ENCODE results near the gene ITPRID2. TPM values are rescaled to one million over a fixed set of nuclear protein-coding genes. Genes with fewer than 3 reads are reported as not detected.

ITPRID2 gene
- total RNA-seq, 4 donors from 2014 or later = 69.3 to 175 (median 123) TPM

DNA sequence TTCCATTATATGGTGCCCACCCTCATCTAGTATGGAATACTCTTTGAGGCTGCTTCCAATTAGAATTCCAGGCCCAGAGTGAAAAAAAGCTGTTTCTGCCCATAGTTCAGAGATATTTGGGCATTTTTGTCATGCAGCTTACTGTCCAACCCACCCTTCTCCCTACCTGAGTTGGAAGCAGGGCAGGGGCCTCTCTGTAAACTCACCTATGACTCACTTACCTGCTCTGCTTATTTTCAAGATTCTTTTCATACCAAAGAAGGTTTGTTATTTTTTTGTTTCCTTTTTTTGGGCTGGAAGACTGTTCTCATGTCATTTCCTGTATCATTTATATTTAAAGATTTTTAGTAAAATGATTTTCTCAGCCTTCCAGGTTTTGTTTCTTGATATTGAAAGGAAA, 55.7 kb downstream of the ITPRID2 start:
- Histone ChIP-seq H3K4me1 (peaks cover 0 to 5% (median 0%) of the 10 kb centered on the region in 4 donors), H3K27me3 (no peaks in the 10 kb centered on the region), H3K36me3 (no peaks in the 10 kb centered on the region), H3K4me3 (no peak overlapping the region), H3K27ac (no peak overlapping the region), H3K9me3 (no peaks in the 10 kb centered on the region)
- TF ChIP-seq POLR2A (IDR thresholded peaks at IDR 0.05) = no peak
- TF ChIP-seq, protein P1, sequence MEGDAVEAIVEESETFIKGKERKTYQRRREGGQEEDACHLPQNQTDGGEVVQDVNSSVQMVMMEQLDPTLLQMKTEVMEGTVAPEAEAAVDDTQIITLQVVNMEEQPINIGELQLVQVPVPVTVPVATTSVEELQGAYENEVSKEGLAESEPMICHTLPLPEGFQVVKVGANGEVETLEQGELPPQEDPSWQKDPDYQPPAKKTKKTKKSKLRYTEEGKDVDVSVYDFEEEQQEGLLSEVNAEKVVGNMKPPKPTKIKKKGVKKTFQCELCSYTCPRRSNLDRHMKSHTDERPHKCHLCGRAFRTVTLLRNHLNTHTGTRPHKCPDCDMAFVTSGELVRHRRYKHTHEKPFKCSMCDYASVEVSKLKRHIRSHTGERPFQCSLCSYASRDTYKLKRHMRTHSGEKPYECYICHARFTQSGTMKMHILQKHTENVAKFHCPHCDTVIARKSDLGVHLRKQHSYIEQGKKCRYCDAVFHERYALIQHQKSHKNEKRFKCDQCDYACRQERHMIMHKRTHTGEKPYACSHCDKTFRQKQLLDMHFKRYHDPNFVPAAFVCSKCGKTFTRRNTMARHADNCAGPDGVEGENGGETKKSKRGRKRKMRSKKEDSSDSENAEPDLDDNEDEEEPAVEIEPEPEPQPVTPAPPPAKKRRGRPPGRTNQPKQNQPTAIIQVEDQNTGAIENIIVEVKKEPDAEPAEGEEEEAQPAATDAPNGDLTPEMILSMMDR (IDR thresholded peaks at IDR 0.05) = no peak
- DNase-seq = no peak

DNA sequence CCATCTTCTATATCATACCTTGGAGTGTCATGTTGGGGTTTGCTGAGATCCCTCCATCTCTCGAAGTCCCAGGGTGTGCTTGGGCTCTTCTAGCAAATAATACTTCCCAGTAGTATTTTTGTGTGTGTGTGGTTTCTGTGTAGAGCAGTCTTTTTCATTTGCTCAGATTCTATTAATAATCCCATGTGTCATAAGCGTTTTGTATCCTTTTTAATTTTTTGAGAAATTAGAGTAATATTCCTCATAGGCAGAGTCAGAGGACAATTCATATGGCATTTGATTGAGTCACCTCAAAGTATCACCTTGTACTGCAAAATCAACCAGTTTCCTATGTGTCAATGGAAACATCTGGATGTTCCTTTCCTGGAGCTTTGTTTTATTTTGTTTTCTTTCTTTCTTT, 56.7 kb downstream of the ITPRID2 start:
- H3K4me1 ChIP-seq = peaks cover 0 to 5% (median 0%) of the 10 kb centered on the region in 4 donors
- DNase-seq = no peak
- TF ChIP-seq POLR2A (IDR thresholded peaks at IDR 0.05) = no peak
- TF ChIP-seq, protein P1 (IDR thresholded peaks at IDR 0.05) = no peak
- H3K36me3 ChIP-seq = no peaks in the 10 kb centered on the region
- no peak overlapping the region for H3K4me3 ChIP-seq
- no peaks in the 10 kb centered on the region for H3K27me3 ChIP-seq
- no peaks in the 10 kb centered on the region for H3K9me3 ChIP-seq
- no peak overlapping the region for H3K27ac ChIP-seq

DNA sequence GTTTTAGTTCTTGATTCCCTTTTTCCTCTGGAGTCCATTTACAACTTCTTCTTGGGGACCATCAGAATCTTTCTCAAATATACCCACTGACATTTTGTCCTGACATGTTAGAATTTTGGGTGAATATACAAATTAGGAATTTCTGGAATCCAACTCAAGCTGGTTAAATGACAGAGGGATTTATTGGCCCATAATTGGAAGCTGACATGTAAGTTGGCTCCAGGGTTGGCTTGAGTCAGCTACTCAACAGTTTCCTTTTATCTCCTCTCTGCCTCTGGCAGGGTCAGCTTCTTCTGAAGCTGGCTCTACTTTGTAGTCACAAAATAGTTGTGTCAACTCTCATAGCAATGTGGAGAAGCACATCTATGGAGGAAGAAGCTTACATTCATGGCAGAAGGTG, 57.5 kb downstream of the ITPRID2 start:
- H3K9me3 ChIP-seq = no peaks in the 10 kb centered on the region
- no peaks in the 10 kb centered on the region for H3K36me3 ChIP-seq
- no peak for DNase-seq
- H3K4me1 ChIP-seq = peaks cover 0 to 3% (median 0%) of the 10 kb centered on the region in 4 donors
- H3K4me3 ChIP-seq = no peak overlapping the region
- no peaks in the 10 kb centered on the region for H3K27me3 ChIP-seq
- H3K27ac ChIP-seq = no peak overlapping the region
- TF ChIP-seq, protein P1 (IDR thresholded peaks at IDR 0.05) = no peak
- no peak for TF ChIP-seq POLR2A (IDR thresholded peaks at IDR 0.05)

DNA sequence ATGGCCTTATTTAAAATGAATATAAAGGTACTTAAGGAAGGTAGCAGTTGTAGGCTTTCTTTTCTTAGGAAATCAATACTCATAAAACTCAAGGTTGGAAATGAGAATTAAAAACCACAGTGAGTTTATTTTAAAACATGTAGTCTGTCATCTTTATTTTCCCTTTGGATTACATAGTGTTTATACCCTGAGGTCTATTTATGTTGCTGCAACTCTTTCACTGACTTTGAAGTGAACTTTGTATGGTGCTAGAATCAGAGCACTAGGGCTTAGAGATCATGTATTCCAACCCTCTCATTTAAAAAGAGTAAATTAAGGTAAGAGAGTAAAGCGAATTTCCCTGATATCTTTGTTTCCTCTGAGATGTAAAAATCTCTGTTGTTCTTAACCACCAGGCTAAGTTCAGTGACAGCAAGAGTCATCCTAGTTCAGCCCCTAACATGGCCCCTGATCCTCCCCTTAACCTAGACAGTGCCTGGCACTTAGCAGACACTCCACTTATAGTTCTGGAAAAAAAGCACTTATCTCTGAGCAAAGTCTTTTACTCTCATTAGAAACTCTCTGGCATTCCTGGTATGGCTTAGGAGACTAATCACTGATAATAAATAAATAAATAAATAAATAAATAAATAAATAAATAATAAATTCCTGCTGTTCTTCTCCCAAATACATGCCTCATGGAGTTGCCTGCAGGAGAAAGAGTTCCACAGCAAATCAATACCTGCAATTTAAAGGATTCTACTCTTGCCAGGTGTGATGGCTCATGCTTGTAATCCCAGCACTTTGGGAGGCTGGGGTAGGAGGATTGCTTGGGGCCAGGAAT, 61.1 kb downstream of the ITPRID2 start:
- Histone ChIP-seq H3K9me3 (no peaks in the 10 kb centered on the region), H3K27ac (no peak overlapping the region)
- no peak for DNase-seq

DNA sequence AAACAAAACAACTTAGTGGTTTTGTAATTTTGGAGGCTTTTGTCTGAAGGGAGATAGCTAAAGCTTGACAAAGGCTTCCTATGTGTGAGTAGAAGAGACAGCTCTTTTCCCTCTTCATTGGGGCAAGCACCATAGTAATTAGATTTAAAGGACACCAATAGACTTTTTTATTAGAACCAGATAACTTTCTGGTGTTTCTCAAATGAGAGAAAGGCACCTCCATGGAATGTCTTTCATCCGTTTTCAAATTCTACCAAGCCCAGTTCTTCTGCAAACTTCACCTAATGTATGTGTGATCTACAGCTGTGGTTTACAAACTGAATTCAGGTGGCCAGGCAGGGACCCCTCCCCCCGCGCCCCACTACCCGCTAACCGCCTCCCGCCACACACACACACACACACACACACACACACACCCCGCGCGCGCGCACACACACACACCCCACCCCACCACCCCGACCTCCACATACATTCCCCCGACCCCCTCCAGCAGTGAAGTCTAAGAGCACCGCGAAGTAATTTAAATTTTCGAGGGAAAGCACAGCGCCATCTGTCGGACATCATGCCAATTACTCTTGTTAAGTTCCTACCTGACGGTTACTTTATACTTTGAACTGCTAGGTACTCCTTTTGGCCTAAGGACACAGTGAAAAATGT, 62.5 kb downstream of the ITPRID2 start:
- Histone ChIP-seq H3K27ac (no peak overlapping the region), H3K27me3 (no peaks in the 10 kb centered on the region), H3K36me3 (no peaks in the 10 kb centered on the region), H3K4me3 (peak overlapping the region in 2 of 4 donors; percentile 36 to 45), H3K4me1 (peaks cover 0 to 7% (median 0%) of the 10 kb centered on the region in 4 donors), H3K9me3 (no peaks in the 10 kb centered on the region)
- TF ChIP-seq POLR2A (IDR thresholded peaks at IDR 0.05) = no peak
- TF ChIP-seq, protein P1 (IDR thresholded peaks at IDR 0.05) = peak; percentile 31 to 68 (median 56)
- DNase-seq = peak in 2 of 3 donors; percentile 24 to 91

More for the DNA sequence above, 61.1 kb downstream of the ITPRID2 start:
- Histone ChIP-seq H3K27me3 (no peaks in the 10 kb centered on the region), H3K36me3 (no peaks in the 10 kb centered on the region), H3K4me1 (peaks cover 0 to under 1% (median 0%) of the 10 kb centered on the region in 4 donors), H3K4me3 (no peak overlapping the region)
- TF ChIP-seq POLR2A (IDR thresholded peaks at IDR 0.05) = no peak
- TF ChIP-seq, protein P1 (IDR thresholded peaks at IDR 0.05) = no peak
